HL-60 (cell line): ENCODE results near the gene DAB2IP.

ENCODE experiments used
- DNase-seq, 2 experiments: peaks; one replicate each; pipeline ENCODE4 v3.0.0-alpha.2; 2010 to 2020; ENCODE audit warnings: low read depth in 1 of 2, low spot score in 1 of 2
- H3K27ac ChIP-seq: fragments of 250-450 bp; sonication (Bioruptor Pico); replicated peaks from 2 replicates; pipeline ENCODE4 v1.5.1; 2020; ENCODE audit warnings: mild to moderate bottlenecking, moderate library complexity
- H3K27me3 ChIP-seq: fragments of 250-450 bp; sonication (Bioruptor Pico); 2 replicates; pipeline ENCODE4 v1.5.1; 2021; ENCODE audit warnings: mild to moderate bottlenecking, moderate library complexity; ENCODE audit not compliant: insufficient read depth, poor library complexity, severe bottlenecking
- H3K4me3 ChIP-seq: replicated peaks from 2 replicates; pipeline ENCODE4 v1.5.1; 2011; ENCODE audit warnings: mild to moderate bottlenecking, control low read depth, low read length; ENCODE audit not compliant: insufficient read depth
- CTCF ChIP-seq: IDR thresholded peaks from one replicate; pipeline ENCODE4 v1.5.1; 2011; ENCODE audit warnings: low read length, control low read depth, inconsistent platforms; ENCODE audit not compliant: insufficient read depth
- GABPA ChIP-seq: IDR thresholded peaks from 2 replicates; pipeline ENCODE4 v1.6.1; 2012; ENCODE audit warnings: low read depth
- POLR2AphosphoS5 ChIP-seq: IDR thresholded peaks from 2 replicates; pipeline ENCODE4 v1.6.1; 2012; ENCODE audit warnings: low read depth
- REST ChIP-seq: IDR thresholded peaks from 2 replicates; pipeline ENCODE4 v1.6.1; 2012; ENCODE audit warnings: low read depth; ENCODE audit not compliant: insufficient replicate concordance
- SPI1 ChIP-seq: IDR thresholded peaks from 2 replicates; pipeline ENCODE4 v1.6.1; 2012; ENCODE audit warnings: low read depth, mild to moderate bottlenecking, borderline replicate concordance

The DAB2IP gene

DNA sequence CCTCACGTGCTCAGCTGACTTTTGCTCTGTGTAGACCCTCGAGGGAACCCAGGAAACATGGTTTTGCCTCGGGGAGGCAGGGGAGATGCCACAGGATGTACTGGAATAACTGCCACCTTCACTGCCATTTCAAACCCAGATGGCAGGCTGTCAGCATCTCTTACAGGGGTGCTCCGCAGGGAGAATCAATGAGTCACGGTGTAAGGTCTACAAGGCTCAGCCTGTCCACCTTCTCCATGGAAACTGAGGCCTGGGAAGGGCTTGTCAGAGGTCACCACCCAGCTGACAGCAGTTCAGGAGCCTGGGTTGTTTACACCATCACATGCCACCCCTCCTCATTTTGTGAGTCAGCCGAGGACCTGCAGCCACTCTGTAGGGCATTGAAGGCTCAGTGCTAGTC lies 30.8 kb downstream of the DAB2IP start:
- H3K27me3 ChIP-seq: peaks cover 2% of the 10 kb centered on the region
- no peak for TF ChIP-seq CTCF
- TF ChIP-seq POLR2AphosphoS5: no peak
- no peak for TF ChIP-seq REST
- no peak for TF ChIP-seq SPI1
- TF ChIP-seq GABPA: no peak
- no peak overlapping the region for H3K27ac ChIP-seq
- DNase-seq: no peak
- no peak overlapping the region for H3K4me3 ChIP-seq

DNA sequence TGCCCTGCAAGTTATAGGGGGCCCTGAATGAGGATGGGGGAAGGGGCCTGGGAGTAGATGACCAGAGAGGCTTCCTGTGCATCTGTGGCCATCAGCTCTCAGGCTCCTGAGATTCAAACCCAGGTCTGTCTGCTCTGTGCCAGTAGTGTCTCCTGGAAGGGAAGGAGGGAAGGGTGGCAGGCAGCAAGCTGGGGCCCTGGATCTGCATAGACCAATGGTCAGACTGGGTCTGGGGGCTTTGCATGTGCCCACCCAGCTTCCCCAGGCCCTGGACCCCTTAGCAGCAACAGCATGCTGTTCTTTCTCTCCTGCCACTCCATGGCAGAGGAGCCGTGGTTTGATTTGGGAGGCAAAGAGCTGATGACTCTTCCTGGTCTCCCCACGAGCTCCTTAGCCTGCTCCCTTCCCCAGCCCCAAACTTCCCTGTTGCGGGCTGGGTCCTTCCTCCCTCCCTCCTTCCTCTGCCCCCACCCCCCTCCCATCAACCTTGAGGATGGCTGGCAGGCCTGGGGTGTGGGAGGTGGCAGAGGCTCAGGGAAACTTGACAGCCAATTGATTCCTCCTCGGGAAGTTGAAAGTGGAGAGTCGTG lies 31.6 kb downstream of the DAB2IP start:
- Histone ChIP-seq H3K27me3 (peaks cover 2% of the 10 kb centered on the region), H3K27ac (no peak overlapping the region), H3K4me3 (no peak overlapping the region)
- no peak for TF ChIP-seq GABPA
- TF ChIP-seq REST: no peak
- no peak for TF ChIP-seq POLR2AphosphoS5
- no peak for TF ChIP-seq CTCF
- TF ChIP-seq SPI1: no peak
- DNase-seq: no peak

DNA sequence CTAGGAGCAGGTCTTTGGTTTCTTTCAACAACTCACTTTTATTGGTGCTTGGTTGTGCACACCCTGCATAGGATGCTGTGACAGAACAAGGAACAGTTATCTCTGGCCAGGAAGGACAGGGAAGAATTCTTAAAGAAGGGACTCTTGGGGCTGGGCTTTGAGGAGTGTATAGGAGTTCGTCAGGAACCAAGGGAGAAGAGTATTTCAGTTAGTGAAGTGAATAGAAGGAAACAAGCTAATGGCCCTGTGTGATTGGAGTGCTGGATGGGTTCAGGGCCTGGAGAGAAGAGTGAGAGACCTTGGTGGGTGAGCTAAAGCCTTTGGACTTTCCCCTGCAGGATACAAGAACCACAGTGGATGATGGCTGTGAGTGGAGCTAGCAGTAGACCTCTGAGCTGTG lies 32.2 kb downstream of the DAB2IP start:
- no peak for DNase-seq
- Histone ChIP-seq H3K27ac (no peak overlapping the region), H3K4me3 (no peak overlapping the region), H3K27me3 (peaks cover 2% of the 10 kb centered on the region)
- TF ChIP-seq GABPA: no peak
- TF ChIP-seq POLR2AphosphoS5: no peak
- TF ChIP-seq CTCF: no peak
- no peak for TF ChIP-seq SPI1
- no peak for TF ChIP-seq REST
